GM12878 (cell line): ENCODE results near the gene NDUFA12. TPM values are rescaled to one million over a fixed set of nuclear protein-coding genes. Genes with fewer than 3 reads are reported as not detected.

Experiments
- ATAC-seq: fragments of 200-7000 bp; cut with Tn5 transposase; 3 replicates; pipeline ENCODE4 v1.9.1; 2020; ENCODE audit warnings: mild to moderate bottlenecking, moderate library complexity
- BruUV-seq: library from RNA; stranded (reverse); fragments of 400-500 nt; replicated peaks from 2 replicates; lab custom pipeline; 2021; lab: Mats Ljungman, UMichigan
- CTCF ChIA-PET: fragments of 300-600 bp; sonication (Branson Sonifier 250); formaldehyde crosslinking; extraction: SDS; loops from one replicate; lab custom pipeline; 2021; ENCODE audit warnings: inconsistent platforms; lab: Yijun Ruan, JAX
- POLR2A ChIA-PET: fragments of 350-600 bp; formaldehyde crosslinking; extraction: SDS; loops from one replicate; lab custom pipeline; 2021; ENCODE audit warnings: inconsistent platforms; lab: Charles Lee
- RAD21 ChIA-PET: fragments of 300-600 bp; sonication (Branson Sonifier 250); formaldehyde crosslinking; loops from one replicate; lab custom pipeline; 2023; ENCODE audit warnings: antibody characterized with exemption; ENCODE audit not compliant: unreplicated experiment; lab: Charles Lee
- SMC1A ChIA-PET: fragments of 300-600 bp; sonication (Branson Sonifier 250); formaldehyde crosslinking; loops from one replicate; lab custom pipeline; 2023; ENCODE audit not compliant: unreplicated experiment, uncharacterized antibody; lab: Charles Lee
- DNase-seq: peaks from one replicate; pipeline ENCODE4 v3.0.0-alpha.2; 2011; ENCODE audit warnings: low read depth, low spot score
- FAIRE-seq: peaks from 3 replicates; lab custom pipeline; 2011; peaks lifted over from hg19 to GRCh38; lab: Jason Lieb, UNC
- H2AFZ ChIP-seq: 2 replicates; pipeline ENCODE4 v1.6.0; 2011; ENCODE audit warnings: low read depth, low read length, control low read depth; ENCODE audit not compliant: control insufficient read depth
- H3K27ac ChIP-seq: 2 replicates; pipeline ENCODE4 v1.5.1; 2011; ENCODE audit warnings: control low read depth; ENCODE audit not compliant: control insufficient read depth, insufficient read depth
- H3K27me3 ChIP-seq, 2 experiments: replicated peaks in 1 of 2; 2 replicates each; pipeline versions ENCODE4 v1.6.0 to v1.6.1; 2011; ENCODE audit warnings: low read length in 1 of 2; ENCODE audit not compliant: control insufficient read depth in 2 of 2, insufficient read depth in 2 of 2
- H3K36me3 ChIP-seq, 2 experiments: 2 replicates each; pipeline ENCODE4 v1.5.1; 2011; ENCODE audit warnings: low read length in 1 of 2; ENCODE audit not compliant: control insufficient read depth in 2 of 2, insufficient read depth in 2 of 2
- H3K4me1 ChIP-seq: 2 replicates; pipeline ENCODE4 v1.6.1; 2011; ENCODE audit warnings: mild to moderate bottlenecking, low read length, moderate library complexity, mixed read lengths; ENCODE audit not compliant: control insufficient read depth, insufficient read depth
- H3K4me2 ChIP-seq: 2 replicates; pipeline ENCODE4 v1.6.0; 2011; ENCODE audit warnings: control low read depth; ENCODE audit not compliant: control insufficient read depth, insufficient read depth
- H3K4me3 ChIP-seq: fragments of 200-600 bp; sonication (generic); 2 replicates; pipeline ENCODE4 v1.5.1; 2016
- H3K79me2 ChIP-seq: 2 replicates; pipeline ENCODE4 v1.6.0; 2011; ENCODE audit warnings: low read length; ENCODE audit not compliant: control insufficient read depth, insufficient read depth
- H3K9ac ChIP-seq: 2 replicates; pipeline ENCODE4 v1.8.0; 2011; ENCODE audit warnings: low read length, control low read depth, mixed read lengths; ENCODE audit not compliant: control insufficient read depth, insufficient read depth
- H3K9me3 ChIP-seq: replicated peaks from 3 replicates; pipeline ENCODE4 v1.5.1; 2011; ENCODE audit warnings: mild to moderate bottlenecking, low read length; ENCODE audit not compliant: control insufficient read depth, insufficient read depth
- H4K20me1 ChIP-seq: 2 replicates; pipeline ENCODE4 v1.6.0; 2011; ENCODE audit not compliant: control insufficient read depth, insufficient read depth
- CEBPB ChIP-seq, 2 experiments: fragments of 150-350 bp in 1 of 2; IDR thresholded peaks; 2 replicates each; pipeline ENCODE4 v1.6.1; 2012 to 2014; ENCODE audit warnings: low read depth in 2 of 2, low read length in 2 of 2, borderline replicate concordance in 1 of 2, inconsistent platforms in 1 of 2
- RAD21 ChIP-seq: IDR thresholded peaks from 2 replicates; pipeline ENCODE4 v1.6.1; 2011; ENCODE audit warnings: mild to moderate bottlenecking, low read depth, low read length, moderate library complexity; ENCODE audit not compliant: insufficient read depth
- TCF7 ChIP-seq: IDR thresholded peaks from 2 replicates; pipeline ENCODE4 v1.6.1; 2014; ENCODE audit warnings: antibody characterized with exemption, borderline replicate concordance
- ZNF24 ChIP-seq: fragments of 450-650 bp; IDR thresholded peaks from 2 replicates; pipeline ENCODE4 v1.6.1; 2017; ENCODE audit warnings: antibody characterized with exemption, mild to moderate bottlenecking
- ZNF384 ChIP-seq: IDR thresholded peaks from 2 replicates; pipeline ENCODE4 v1.6.1; 2012; ENCODE audit warnings: low read depth, mild to moderate bottlenecking, low read length, improper control_type of control experiment, borderline replicate concordance
- ZNF622 ChIP-seq: fragments of 450-650 bp; IDR thresholded peaks from 2 replicates; pipeline ENCODE4 v1.6.1; 2017; ENCODE audit warnings: mild to moderate bottlenecking, inconsistent platforms
- WGBS: methylation state at CpG from one replicate; pipeline ENCODE4 v1.1.6; 2016; ENCODE audit warnings: low lambda C conversion rate; ENCODE audit not compliant: insufficient replicate concordance, insufficient coverage; ENCODE audit errors: missing lambda C conversion rate; 5-methylcytosine and 5-hydroxymethylcytosine counted together
- in situ Hi-C: fragments of 300-500 bp; cut with MboI; formaldehyde crosslinking; loops from 9 replicates; pipeline ENCODE4 v1.14.3; 2018; ENCODE audit warnings: mixed read lengths
- intact Hi-C: fragments of 100-400 bp; cut with micrococcal nuclease; formaldehyde crosslinking; loops from one replicate; pipeline ENCODE4 v1.14.2; 2022; ENCODE audit not compliant: unreplicated experiment
- polyA plus RNA-seq, 11 experiments: library from polyadenylated mRNA; depleted of rRNA in 4 of 11; unstranded in 6 of 11; stranded (reverse) in 5 of 11; fragments of >200 nt; fragmentation: Nextera tagmentation in 4 of 11; fragmentation: Illumina TruSeq in 1 of 11; extraction: Ambion mirVana in 4 of 11; extraction: Trizol in 1 of 11; gene quantifications; 1 replicate in 1 of 11; 2 replicates in 10 of 11; pipeline versions ENCODE4 v1.2.1 to v1.2.3, GENCODE V29; 2011 to 2016; ENCODE audit warnings: inconsistent platforms in 2 of 11, missing spikeins in 2 of 11, low read depth in 1 of 11
- total RNA-seq, 4 experiments: library from RNA; depleted of rRNA in 3 of 4; stranded (reverse); fragments of >200 nt in 3 of 4; fragmentation: Illumina TruSeq in 1 of 4; extraction: Trizol in 1 of 4; gene quantifications; 2 replicates each; pipeline versions ENCODE4 v1.2.1 to v1.2.3, GENCODE V29; 2013 to 2021
- TF ChIP-seq, protein P1 (sequence below): fragments of 450-650 bp; IDR thresholded peaks from 2 replicates; pipeline ENCODE4 v1.6.1; 2017; ENCODE audit warnings: low read depth, mild to moderate bottlenecking, moderate library complexity
- TF ChIP-seq, protein P2 (sequence below), 3 experiments: IDR thresholded peaks in 2 of 3; conservative IDR thresholded peaks in 1 of 3; 2 replicates each; pipeline ENCODE4 v1.5.1; 2011; ENCODE audit warnings: low read depth in 3 of 3, low read length in 3 of 3, mild to moderate bottlenecking in 3 of 3, control low read depth in 2 of 3, moderate library complexity in 2 of 3, inconsistent platforms in 1 of 3, mixed read lengths in 1 of 3; ENCODE audit not compliant: control insufficient read depth in 2 of 3, insufficient read depth in 1 of 3; ENCODE audit errors: extremely low read depth in 1 of 3

NDUFA12 gene
- total and polyA plus RNA-seq, 10 of the 15 experiments (the other 5 are each of a cell fraction or from before 2014, with no cell fraction given): 141 to 1,021 (median 295) TPM

DNA sequence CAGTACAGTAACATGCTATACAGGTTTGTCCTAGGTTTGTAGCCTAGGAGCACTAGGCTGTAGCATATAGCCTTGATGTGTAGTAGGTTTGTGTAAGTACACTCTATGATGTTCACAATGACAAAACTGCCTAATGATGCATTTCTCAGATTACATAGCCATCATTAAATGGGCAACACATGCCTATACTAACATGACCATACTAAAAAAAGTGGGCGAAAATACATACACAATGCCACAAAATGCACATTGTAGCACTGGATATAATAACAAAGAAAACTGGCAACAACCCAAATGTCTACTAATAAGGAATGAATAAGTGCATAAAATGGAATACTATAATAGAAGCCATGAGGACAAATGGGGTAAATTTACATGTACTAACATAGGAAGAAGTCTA, 31.3 kb upstream of the NDUFA12 start:
- Histone ChIP-seq H4K20me1 (no peaks in the 10 kb centered on the region), H2AFZ (no peak overlapping the region), H3K9me3 (no peaks in the 10 kb centered on the region), H3K27ac (no peak overlapping the region), H3K4me1 (no peaks in the 10 kb centered on the region), H3K36me3 (peaks cover 0 to 9% of the 10 kb centered on the region in 2 experiments; a peak in 1 of 4 replicates), H3K4me3 (no peak overlapping the region), H3K27me3 (no peaks in the 10 kb centered on the region), H3K9ac (no peak overlapping the region), H3K4me2 (no peak overlapping the region), H3K79me2 (no peaks in the 10 kb centered on the region)
- WGBS: 94% methylated on average over 1 of the region's 1 CpG
- TF ChIP-seq ZNF24 (no peak), TCF7 (no peak)
- TF ChIP-seq, protein P1, sequence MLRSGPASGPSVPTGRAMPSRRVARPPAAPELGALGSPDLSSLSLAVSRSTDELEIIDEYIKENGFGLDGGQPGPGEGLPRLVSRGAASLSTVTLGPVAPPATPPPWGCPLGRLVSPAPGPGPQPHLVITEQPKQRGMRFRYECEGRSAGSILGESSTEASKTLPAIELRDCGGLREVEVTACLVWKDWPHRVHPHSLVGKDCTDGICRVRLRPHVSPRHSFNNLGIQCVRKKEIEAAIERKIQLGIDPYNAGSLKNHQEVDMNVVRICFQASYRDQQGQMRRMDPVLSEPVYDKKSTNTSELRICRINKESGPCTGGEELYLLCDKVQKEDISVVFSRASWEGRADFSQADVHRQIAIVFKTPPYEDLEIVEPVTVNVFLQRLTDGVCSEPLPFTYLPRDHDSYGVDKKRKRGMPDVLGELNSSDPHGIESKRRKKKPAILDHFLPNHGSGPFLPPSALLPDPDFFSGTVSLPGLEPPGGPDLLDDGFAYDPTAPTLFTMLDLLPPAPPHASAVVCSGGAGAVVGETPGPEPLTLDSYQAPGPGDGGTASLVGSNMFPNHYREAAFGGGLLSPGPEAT: no peak
- BruUV-seq: no TSS peak
- DNase-seq (no peak), ATAC-seq (no peak), FAIRE-seq (no peak)
- POLR2A ChIA-PET: no interaction called here
- RAD21 ChIA-PET: no interaction called here
- intact Hi-C loops: no loop called here
- in situ Hi-C loops: no loop called here
- SMC1A ChIA-PET: no interaction called here
- CTCF ChIA-PET: no interaction called here

DNA sequence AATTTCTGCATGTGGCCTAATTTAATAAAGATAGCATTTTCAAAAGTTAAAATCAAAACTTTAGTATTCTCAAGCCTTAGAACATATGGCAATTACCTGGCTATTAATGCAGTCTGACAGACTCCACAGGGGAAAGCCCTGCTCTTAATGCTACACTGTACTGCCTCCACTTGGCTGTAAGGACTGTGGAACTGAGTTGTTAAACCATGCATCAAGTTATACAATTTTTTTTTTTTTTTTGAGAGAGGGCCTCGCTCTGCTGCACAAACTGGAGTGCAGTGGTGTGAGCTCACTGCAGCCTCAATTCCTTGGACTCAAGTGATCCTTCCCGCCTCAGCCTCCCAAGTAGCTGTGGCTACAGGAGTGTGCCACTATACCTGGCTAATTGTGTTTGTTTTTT, 19.0 kb upstream of the NDUFA12 start:
- CTCF ChIA-PET: interaction anchor here (0.7 kb wide), 1 partner anchor 10 kb away, joined by 3 read pairs; no protein-coding TSS in a partner anchor
- Histone ChIP-seq H4K20me1 (no peaks in the 10 kb centered on the region), H3K27ac (no peak overlapping the region), H3K36me3 (no peaks in the 10 kb centered on the region; a peak in 1 of 4 replicates), H3K79me2 (no peaks in the 10 kb centered on the region), H3K9ac (no peak overlapping the region), H3K27me3 (no peaks in the 10 kb centered on the region), H3K4me3 (no peak overlapping the region), H2AFZ (no peak overlapping the region), H3K4me1 (no peaks in the 10 kb centered on the region), H3K9me3 (no peaks in the 10 kb centered on the region), H3K4me2 (no peak overlapping the region)
- RAD21 ChIA-PET: interaction anchor here (0.6 kb wide), 1 partner anchor 316 kb away, joined by 3 read pairs; no protein-coding TSS in a partner anchor
- SMC1A ChIA-PET: interaction anchor here (0.7 kb wide), 1 partner anchor 219 kb away, joined by 3 read pairs; no protein-coding TSS in a partner anchor
- TF ChIP-seq RAD21 (peak; percentile 36), ZNF622 (no peak), CEBPB (IDR thresholded peaks at IDR 0.05; ENCODE audit: borderline replicate concordance in 1 of 2, low read depth in 2 of 2, low read length in 2 of 2) (no peak), ZNF384 (peak; percentile 27; the same call in 1 of the 2 replicates)
- TF ChIP-seq, protein P2, sequence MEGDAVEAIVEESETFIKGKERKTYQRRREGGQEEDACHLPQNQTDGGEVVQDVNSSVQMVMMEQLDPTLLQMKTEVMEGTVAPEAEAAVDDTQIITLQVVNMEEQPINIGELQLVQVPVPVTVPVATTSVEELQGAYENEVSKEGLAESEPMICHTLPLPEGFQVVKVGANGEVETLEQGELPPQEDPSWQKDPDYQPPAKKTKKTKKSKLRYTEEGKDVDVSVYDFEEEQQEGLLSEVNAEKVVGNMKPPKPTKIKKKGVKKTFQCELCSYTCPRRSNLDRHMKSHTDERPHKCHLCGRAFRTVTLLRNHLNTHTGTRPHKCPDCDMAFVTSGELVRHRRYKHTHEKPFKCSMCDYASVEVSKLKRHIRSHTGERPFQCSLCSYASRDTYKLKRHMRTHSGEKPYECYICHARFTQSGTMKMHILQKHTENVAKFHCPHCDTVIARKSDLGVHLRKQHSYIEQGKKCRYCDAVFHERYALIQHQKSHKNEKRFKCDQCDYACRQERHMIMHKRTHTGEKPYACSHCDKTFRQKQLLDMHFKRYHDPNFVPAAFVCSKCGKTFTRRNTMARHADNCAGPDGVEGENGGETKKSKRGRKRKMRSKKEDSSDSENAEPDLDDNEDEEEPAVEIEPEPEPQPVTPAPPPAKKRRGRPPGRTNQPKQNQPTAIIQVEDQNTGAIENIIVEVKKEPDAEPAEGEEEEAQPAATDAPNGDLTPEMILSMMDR (IDR thresholded peaks at IDR 0.05 in 2 of 3, conservative IDR thresholded peaks at IDR 0.05 in 1 of 3; ENCODE audit: control insufficient read depth in 2 of 3, extremely low read depth in 1 of 3, insufficient read depth in 1 of 3, low read depth in 3 of 3, low read length in 3 of 3): peak in 1 of 3 experiments; percentile 22; a peak in 2 of 6 replicates
- POLR2A ChIA-PET: no interaction called here
- peak; percentile 36; the same call in 1 of the 3 replicates for ATAC-seq
- in situ Hi-C loops: no loop called here
- no peak for FAIRE-seq
- DNase-seq: no peak
- BruUV-seq: no TSS peak
- 100% methylated on average over 2 of the region's 2 CpGs for WGBS
- intact Hi-C loops: no loop called here
